Ishikawa (cell line): ENCODE results near the gene PDIA5.

ENCODE experiments used
- CEBPB ChIP-seq: IDR thresholded peaks from 2 replicates; pipeline ENCODE4 v1.6.1; 2012
- CREB1 ChIP-seq: IDR thresholded peaks from 2 replicates; pipeline ENCODE4 v1.6.1; 2012; ENCODE audit warnings: low read depth
- EGR1 ChIP-seq: IDR thresholded peaks from 2 replicates; pipeline ENCODE4 v1.6.1; 2012
- EP300 ChIP-seq: IDR thresholded peaks from 2 replicates; pipeline ENCODE4 v1.6.1; 2012; ENCODE audit warnings: borderline replicate concordance
- FOXM1 ChIP-seq: IDR thresholded peaks from 2 replicates; pipeline ENCODE4 v1.6.1; 2012; ENCODE audit warnings: low read depth, borderline replicate concordance
- NFIC ChIP-seq: IDR thresholded peaks from 2 replicates; pipeline ENCODE4 v1.6.1; 2012
- RAD21 ChIP-seq: IDR thresholded peaks from 2 replicates; pipeline ENCODE4 v1.6.1; 2012; ENCODE audit warnings: low read depth
- REST ChIP-seq: IDR thresholded peaks from 2 replicates; pipeline ENCODE4 v1.6.1; 2012; ENCODE audit warnings: low read depth, mild to moderate bottlenecking
- TAF1 ChIP-seq: IDR thresholded peaks from 2 replicates; pipeline ENCODE4 v1.6.1; 2012; ENCODE audit warnings: low read depth, mild to moderate bottlenecking
- TCF12 ChIP-seq: IDR thresholded peaks from 2 replicates; pipeline ENCODE4 v1.6.1; 2012; ENCODE audit warnings: low read depth
- TEAD4 ChIP-seq: IDR thresholded peaks from 2 replicates; pipeline ENCODE4 v1.6.1; 2012
- USF1 ChIP-seq: IDR thresholded peaks from 2 replicates; pipeline ENCODE4 v1.6.1; 2012
- YY1 ChIP-seq: IDR thresholded peaks from 2 replicates; pipeline ENCODE4 v1.6.1; 2012; ENCODE audit warnings: low read depth
- ZBTB7A ChIP-seq: IDR thresholded peaks from 2 replicates; pipeline ENCODE4 v1.6.1; 2012; ENCODE audit warnings: low read depth
- TF ChIP-seq, protein P1 (sequence below): IDR thresholded peaks from 2 replicates; pipeline ENCODE4 v1.6.1; 2012

The PDIA5 gene

GRCh38 chr3:123032057-123032456 is 34.8 kb upstream of the PDIA5 start:
- TF ChIP-seq YY1 (no peak), EP300 (no peak), ZBTB7A (no peak), REST (no peak), RAD21 (no peak), NFIC (no peak), CEBPB (no peak), FOXM1 (no peak), USF1 (no peak), TAF1 (no peak), TCF12 (no peak), EGR1 (no peak), TEAD4 (no peak), CREB1 (no peak)
- TF ChIP-seq, protein P1, sequence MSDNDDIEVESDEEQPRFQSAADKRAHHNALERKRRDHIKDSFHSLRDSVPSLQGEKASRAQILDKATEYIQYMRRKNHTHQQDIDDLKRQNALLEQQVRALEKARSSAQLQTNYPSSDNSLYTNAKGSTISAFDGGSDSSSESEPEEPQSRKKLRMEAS = no peak

- TF ChIP-seq ZBTB7A = no peak
- no peak for TF ChIP-seq YY1
- TF ChIP-seq TAF1 = no peak
- TF ChIP-seq TCF12 = no peak
- TF ChIP-seq TEAD4 = no peak
- no peak for TF ChIP-seq NFIC
- no peak for TF ChIP-seq CREB1
- TF ChIP-seq, protein P1 = no peak
- TF ChIP-seq FOXM1 = no peak
- no peak for TF ChIP-seq RAD21
- TF ChIP-seq CEBPB = no peak
- no peak for TF ChIP-seq EP300
- no peak for TF ChIP-seq EGR1
Measured at GRCh38 chr3:123034120-123034519, 32.7 kb upstream of the PDIA5 start.

- TF ChIP-seq USF1 = no peak
- no peak for TF ChIP-seq ZBTB7A
- no peak for TF ChIP-seq RAD21
- TF ChIP-seq EGR1 = no peak
- TF ChIP-seq, protein P1 = no peak
- no peak for TF ChIP-seq TAF1
- TF ChIP-seq NFIC = no peak
- TF ChIP-seq FOXM1 = no peak
- TF ChIP-seq REST = no peak
- no peak for TF ChIP-seq TCF12
- TF ChIP-seq EP300 = no peak
- no peak for TF ChIP-seq TEAD4
- TF ChIP-seq CREB1 = no peak
- TF ChIP-seq YY1 = no peak
Measured at GRCh38 chr3:123034996-123035395, 31.8 kb upstream of the PDIA5 start.

GRCh38 chr3:123036352-123037014 is 30.3 kb upstream of the PDIA5 start:
- TF ChIP-seq NFIC = no peak
- no peak for TF ChIP-seq TCF12
- no peak for TF ChIP-seq EP300
- TF ChIP-seq, protein P1 = no peak
- no peak for TF ChIP-seq YY1
- TF ChIP-seq CREB1 = no peak
- no peak for TF ChIP-seq CEBPB
- TF ChIP-seq ZBTB7A = no peak

- TF ChIP-seq ZBTB7A (no peak), CREB1 (no peak), TAF1 (no peak), EGR1 (no peak), USF1 (no peak), YY1 (no peak), EP300 (no peak), FOXM1 (no peak), RAD21 (no peak), TEAD4 (no peak), CEBPB (no peak), NFIC (no peak), REST (no peak), TCF12 (no peak)
- TF ChIP-seq, protein P1 = no peak
Measured at GRCh38 chr3:123037015-123037375, 29.8 kb upstream of the PDIA5 start.
